Tibial nerve (tissue), 4 donors: ENCODE measurements around the gene KRTAP19-1. TPM values are rescaled to one million over a fixed set of nuclear protein-coding genes. Genes with fewer than 3 reads are reported as not detected.

ENCODE experiments used
- DNase-seq, 2 donors: peaks; one replicate each; pipeline ENCODE4 v3.0.0-alpha.2; 2019; ENCODE audit warnings: low spot score in 2 of 2
- H3K27ac ChIP-seq, 4 donors: fragments of 200-600 bp; sonication (generic) in 3 of 4; one replicate each; pipeline ENCODE4 v1.5.1; 2017 to 2019; ENCODE audit warnings: mild to moderate bottlenecking in 1 of 4
- H3K27me3 ChIP-seq, 2 donors: fragments of 200-600 bp; sonication (generic) in 1 of 2; one replicate each; pipeline versions ENCODE4 v1.5.1 to v1.6.0; 2017 to 2019
- H3K36me3 ChIP-seq, 3 donors: fragments of 200-600 bp; sonication (generic); one replicate each; pipeline ENCODE4 v1.5.1; 2018 to 2019
- H3K4me1 ChIP-seq, 4 donors: fragments of 200-600 bp; sonication (generic) in 3 of 4; one replicate each; pipeline ENCODE4 v1.5.1; 2017 to 2019
- H3K4me3 ChIP-seq, 4 donors: fragments of 200-600 bp; sonication (generic) in 3 of 4; one replicate each; pipeline ENCODE4 v1.5.1; 2017 to 2019; ENCODE audit warnings: mild to moderate bottlenecking in 1 of 4, moderate library complexity in 1 of 4
- H3K9me3 ChIP-seq, 4 donors: fragments of 200-600 bp; sonication (generic) in 3 of 4; one replicate each; pipeline ENCODE4 v1.5.1; 2017 to 2019
- CTCF ChIP-seq, 5 experiments: fragments of 200-600 bp in 3 of 5; fragments of 450-650 bp in 2 of 5; sonication (generic) in 3 of 5; IDR thresholded peaks; one replicate each; pipeline ENCODE4 v1.5.1; 2016 to 2019; ENCODE audit warnings: antibody characterized with exemption in 5 of 5, mild to moderate bottlenecking in 3 of 5, moderate library complexity in 2 of 5
- EP300 ChIP-seq, 2 donors: sonication (generic); formaldehyde crosslinking; IDR thresholded peaks; one replicate each; pipeline ENCODE4 v1.6.1; 2017; ENCODE audit warnings: antibody characterized with exemption in 2 of 2, mild to moderate bottlenecking in 1 of 2
- POLR2A ChIP-seq, 2 donors: fragments of 450-650 bp; IDR thresholded peaks; one replicate each; pipeline ENCODE4 v1.6.1; 2017; ENCODE audit warnings: antibody characterized with exemption in 2 of 2, mild to moderate bottlenecking in 2 of 2, moderate library complexity in 2 of 2
- WGBS, 2 donors: methylation state at CpG; one replicate each; pipeline ENCODE4 v1.1.5; 2018; 5-methylcytosine and 5-hydroxymethylcytosine counted together
- small RNA-seq: library from RNA; depleted of rRNA; stranded (forward); fragments of <200 nt; gene quantifications from one replicate; pipeline ENCODE3, GENCODE V24; 2016
- total RNA-seq, 4 donors: library from RNA; depleted of rRNA; stranded (reverse); fragments of >200 nt; gene quantifications; one replicate each; pipeline ENCODE4 v1.1.0, GENCODE V29; 2016

The KRTAP19-1 gene
- total RNA-seq, 4 donors from 2014 or later = not detected

GRCh38 chr21:30434033-30434631, 46.0 kb downstream of the KRTAP19-1 start:
- 34 to 38% methylated on average over 10 of the region's 10 CpGs for WGBS, 2 donors
- Histone ChIP-seq H3K27ac (no peak overlapping the region), H3K4me1 (peaks cover 0 to 4% (median 0%) of the 10 kb centered on the region in 4 donors), H3K9me3 (no peaks in the 10 kb centered on the region), H3K27me3 (no peaks in the 10 kb centered on the region), H3K36me3 (no peaks in the 10 kb centered on the region), H3K4me3 (no peak overlapping the region)
- peak in 1 of 2 donors; percentile 13 for DNase-seq
- TF ChIP-seq CTCF (IDR thresholded peaks at IDR 0.05) (peak in 4 of 5 experiments; percentile 20 to 42 (median 36)), POLR2A (IDR thresholded peaks at IDR 0.05) (no peak), EP300 (IDR thresholded peaks at IDR 0.05) (no peak)

- H3K27me3 ChIP-seq = no peaks in the 10 kb centered on the region
- H3K4me3 ChIP-seq = no peak within 1 kb of the TSS
- DNase-seq = no peak
- no peaks in the 10 kb centered on the region for H3K9me3 ChIP-seq
- peaks cover 0 to 4% (median 0%) of the 10 kb centered on the region in 4 donors for H3K4me1 ChIP-seq
- H3K27ac ChIP-seq = no peak within 1 kb of the TSS
- no peaks in the 10 kb centered on the region for H3K36me3 ChIP-seq
- 81% methylated on average over 9 of the region's 9 CpGs for WGBS, 2 donors
- TF ChIP-seq POLR2A (IDR thresholded peaks at IDR 0.05) = no peak
- no peak for TF ChIP-seq CTCF (IDR thresholded peaks at IDR 0.05)
- TF ChIP-seq EP300 (IDR thresholded peaks at IDR 0.05) = no peak
Observed at GRCh38 chr21:30430170-30430655, 50.0 kb downstream of the KRTAP19-1 start, which contains the start of gene KRTAP13-4. TSS of gene KRTAP13-4 (plus strand) at chr21:30430220. CDS start at chr21:30430276, 56 bp downstream.

Small RNA genes within 50 kb of the gene (small RNA-seq; reads per million reads assigned to genes)
- not detected for gene AP000567.1
- not detected for gene KRTAP19-10P
- not detected for gene KRTAP19-9P

Other genes starting within 250 kb of the KRTAP19-1 start
- gene KRTAP24-1, start 197.4 kb downstream of the KRTAP19-1 start, total RNA-seq = not detected
- not detected for gene KRTAP25-1, start 190.9 kb downstream of the KRTAP19-1 start, total RNA-seq
- not detected for gene KRTAP26-1, start 160.1 kb downstream of the KRTAP19-1 start, total RNA-seq
- gene KRTAP27-1, start 142.7 kb downstream of the KRTAP19-1 start, total RNA-seq = not detected
- not detected for gene KRTAP23-1, start 131.8 kb downstream of the KRTAP19-1 start, total RNA-seq
- not detected for gene KRTAP13-2, start 108.1 kb downstream of the KRTAP19-1 start, total RNA-seq
- not detected for gene KRTAP13-1, start 84.3 kb downstream of the KRTAP19-1 start, total RNA-seq
- not detected for gene KRTAP13-3, start 54.4 kb downstream of the KRTAP19-1 start, total RNA-seq
- not detected for gene KRTAP13-4, start 50.1 kb downstream of the KRTAP19-1 start, total RNA-seq
- not detected for gene KRTAP15-1, start 40.1 kb downstream of the KRTAP19-1 start, total RNA-seq
- gene KRTAP19-2, start 7.1 kb upstream of the KRTAP19-1 start, total RNA-seq = not detected
- not detected for gene KRTAP19-3, start 11.6 kb upstream of the KRTAP19-1 start, total RNA-seq
- not detected for gene KRTAP19-4, start 16.8 kb upstream of the KRTAP19-1 start, total RNA-seq
- not detected for gene KRTAP19-5, start 21.8 kb upstream of the KRTAP19-1 start, total RNA-seq
- not detected for gene KRTAP19-6, start 61.5 kb upstream of the KRTAP19-1 start, total RNA-seq
- gene KRTAP19-7, start 80.9 kb upstream of the KRTAP19-1 start, total RNA-seq = not detected
- gene KRTAP22-2, start 110.0 kb upstream of the KRTAP19-1 start, total RNA-seq = not detected
- not detected for gene KRTAP6-3, start 112.1 kb upstream of the KRTAP19-1 start, total RNA-seq
- not detected for gene KRTAP6-2, start 118.5 kb upstream of the KRTAP19-1 start, total RNA-seq
- gene KRTAP22-1, start 120.7 kb upstream of the KRTAP19-1 start, total RNA-seq = not detected
- not detected for gene KRTAP6-1, start 133.6 kb upstream of the KRTAP19-1 start, total RNA-seq
- gene KRTAP20-1, start 136.1 kb upstream of the KRTAP19-1 start, total RNA-seq = not detected
- gene KRTAP20-4, start 140.3 kb upstream of the KRTAP19-1 start, total RNA-seq = not detected
- gene KRTAP20-2, start 154.8 kb upstream of the KRTAP19-1 start, total RNA-seq = not detected
- gene KRTAP20-3, start 162.5 kb upstream of the KRTAP19-1 start, total RNA-seq = not detected
- not detected for gene KRTAP21-3, start 238.4 kb upstream of the KRTAP19-1 start, total RNA-seq